Erythroblast (primary cell): ENCODE measurements around the gene MPRIP.

ENCODE experiments used
- GATA1 ChIP-seq: IDR thresholded peaks from 2 replicates; pipeline ENCODE4 v1.6.1; 2011; ENCODE audit warnings: low read depth, mild to moderate bottlenecking, control low read depth, low read length, moderate library complexity
- POLR2A ChIP-seq: IDR thresholded peaks from 2 replicates; pipeline ENCODE4 v1.6.1; 2011; ENCODE audit warnings: mild to moderate bottlenecking, low read length

- no peak for TF ChIP-seq POLR2A
- no peak for TF ChIP-seq GATA1
Observed at GRCh38 chr17:17227608-17228520, 185.6 kb downstream of the MPRIP start.
